ENCODE results near the gene C1orf122.

Gene C1orf122

DNA sequence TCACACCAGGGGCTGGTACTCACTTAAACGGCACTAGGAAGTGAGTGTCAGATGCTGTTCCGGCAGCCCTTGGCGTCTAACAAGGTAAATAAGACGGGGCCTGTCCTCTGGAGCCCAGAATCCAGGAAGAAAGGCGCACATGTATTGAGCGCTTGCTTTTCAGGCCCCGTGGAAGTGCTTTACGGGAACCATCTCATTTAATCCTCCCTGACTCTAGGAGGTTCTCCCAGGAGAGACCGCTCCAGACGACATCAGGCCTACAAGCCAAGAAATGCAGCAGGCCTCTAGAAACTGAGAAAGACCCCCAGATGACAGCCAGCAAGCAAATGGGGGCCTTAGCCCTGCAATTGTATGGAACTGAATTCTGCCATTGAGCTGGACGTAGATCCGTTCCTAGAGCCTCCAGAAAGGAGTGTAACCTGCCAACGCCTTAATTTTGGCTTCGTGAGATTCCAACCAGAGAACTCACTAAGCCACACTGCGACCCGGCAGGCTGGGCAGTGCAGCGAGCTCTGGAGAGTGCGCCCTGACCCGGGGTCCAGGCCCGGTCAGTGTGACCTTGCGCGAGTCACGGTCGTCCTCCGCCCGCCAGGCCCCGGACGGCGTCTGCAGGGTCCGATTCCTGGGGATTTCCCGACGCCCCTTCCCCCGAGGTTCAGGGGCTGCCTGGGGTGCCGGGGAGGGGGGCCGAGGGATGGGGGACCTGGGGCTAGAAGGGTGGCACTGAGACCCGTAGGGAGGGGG, 14.5 kb upstream of the C1orf122 start:
- Mint-ChIP-seq H3K27me3 (peaks cover 66% of the 10 kb centered on the region), H3K27ac (no peak overlapping the region), H3K4me1 (ENCODE audit: low read depth) (peaks cover 27% of the 10 kb centered on the region), H3K4me3 (peak overlapping the region; percentile 30), H3K36me3 (ENCODE audit: low read depth) (no peaks in the 10 kb centered on the region), H3K9me3 (no peaks in the 10 kb centered on the region)
- intact Hi-C loops (cut with micrococcal nuclease): no loop called here

DNA sequence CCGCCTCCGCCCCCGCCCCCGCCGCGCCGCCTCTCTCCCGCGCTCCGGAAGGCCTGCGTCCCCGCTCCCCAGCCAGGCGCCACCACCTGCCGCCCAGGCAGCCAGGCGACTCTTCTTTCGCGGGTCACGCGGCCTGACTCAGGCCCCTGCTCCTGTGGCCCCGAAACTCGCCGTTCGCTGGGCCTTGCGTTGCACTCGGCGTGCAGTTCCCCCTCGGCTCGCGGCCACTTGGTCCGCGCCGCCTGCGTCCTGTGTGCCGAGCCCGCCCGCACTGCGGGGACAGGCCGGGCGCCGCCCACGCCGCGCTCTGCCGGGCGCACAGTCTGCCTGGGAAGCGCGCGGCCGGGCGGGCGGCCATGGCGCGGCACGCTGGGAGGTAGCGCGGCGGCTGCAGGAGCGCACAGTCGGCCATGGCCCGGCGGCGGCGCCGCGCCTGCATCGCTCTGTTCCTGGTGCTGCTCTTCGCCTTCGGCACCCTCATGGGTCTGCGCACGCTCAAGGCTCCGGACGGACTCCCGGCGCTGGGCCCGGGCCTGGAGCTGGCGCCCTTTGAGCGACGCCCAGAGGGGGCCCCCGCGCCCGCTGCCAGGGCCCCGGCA, 13.7 kb upstream of the C1orf122 start, which contains the start of gene MANEAL:
TSS of gene MANEAL (plus strand) at position 75 of the 599 bp plus-strand sequence. CDS start at position 411, 336 bp downstream.
- Mint-ChIP-seq H3K4me1 (ENCODE audit: low read depth) (peaks cover 27% of the 10 kb centered on the region), H3K4me3 (peak within 1 kb of the TSS; percentile 80), H3K27ac (no peak within 1 kb of the TSS), H3K9me3 (no peaks in the 10 kb centered on the region), H3K36me3 (ENCODE audit: low read depth) (peaks cover 2% of the 10 kb centered on the region), H3K27me3 (peaks cover 59% of the 10 kb centered on the region)
- intact Hi-C loops (cut with micrococcal nuclease): no loop called here

- no peaks in the 10 kb centered on the region for H3K9me3 Mint-ChIP-seq
- H3K36me3 Mint-ChIP-seq (ENCODE audit: low read depth): peaks cover 10% of the 10 kb centered on the region
- H3K27ac Mint-ChIP-seq: no peak overlapping the region
- peaks cover 27% of the 10 kb centered on the region for H3K4me1 Mint-ChIP-seq (ENCODE audit: low read depth)
- peaks cover 56% of the 10 kb centered on the region for H3K27me3 Mint-ChIP-seq
- peak overlapping the region; percentile 62 for H3K4me3 Mint-ChIP-seq
- intact Hi-C loops (cut with micrococcal nuclease): no loop called here
Measured at GRCh38 chr1:37794372-37795339, 12.9 kb upstream of the C1orf122 start.

GRCh38 chr1:37795340-37796125, 12.1 kb upstream of the C1orf122 start:
- peaks cover 34% of the 10 kb centered on the region for H3K4me1 Mint-ChIP-seq (ENCODE audit: low read depth)
- H3K4me3 Mint-ChIP-seq: no peak overlapping the region
- no peak overlapping the region for H3K27ac Mint-ChIP-seq
- H3K9me3 Mint-ChIP-seq: no peaks in the 10 kb centered on the region
- H3K36me3 Mint-ChIP-seq (ENCODE audit: low read depth): peaks cover 17% of the 10 kb centered on the region
- intact Hi-C loops (cut with micrococcal nuclease): no loop called here
- peaks cover 47% of the 10 kb centered on the region for H3K27me3 Mint-ChIP-seq

DNA sequence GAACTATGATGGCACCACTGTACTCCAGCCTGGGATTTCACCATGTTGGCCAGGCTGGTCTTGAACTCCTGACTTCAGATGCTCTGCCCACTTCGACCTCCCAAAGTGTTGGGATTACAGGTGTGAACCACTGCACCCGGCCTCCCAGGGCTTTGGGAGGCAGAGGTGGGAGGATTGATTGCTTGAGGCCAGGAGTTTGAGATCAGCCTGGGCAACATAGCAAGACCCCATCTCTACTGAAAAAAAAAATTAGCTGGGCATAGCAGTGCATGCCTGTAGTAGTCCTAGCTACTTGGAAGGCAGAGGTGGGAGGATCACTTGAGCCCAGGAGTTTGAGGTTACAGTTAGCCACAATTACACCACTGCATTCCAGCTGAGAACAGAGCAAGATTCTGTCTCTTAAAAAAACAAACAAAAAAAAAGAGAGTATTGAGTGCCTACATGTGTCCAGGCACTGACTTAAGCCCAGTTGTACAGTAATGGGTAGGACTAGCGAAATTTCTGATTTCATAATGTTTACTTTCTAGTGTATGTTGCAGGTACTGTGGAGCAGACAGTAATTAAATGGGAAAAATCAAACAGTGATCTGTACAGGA, 9.7 kb upstream of the C1orf122 start:
- no peak overlapping the region for H3K4me3 Mint-ChIP-seq
- H3K27ac Mint-ChIP-seq: no peak overlapping the region
- peaks cover 35% of the 10 kb centered on the region for H3K36me3 Mint-ChIP-seq (ENCODE audit: low read depth)
- H3K4me1 Mint-ChIP-seq (ENCODE audit: low read depth): peaks cover 38% of the 10 kb centered on the region
- intact Hi-C loops (cut with micrococcal nuclease): no loop called here
- H3K27me3 Mint-ChIP-seq: peaks cover 27% of the 10 kb centered on the region
- no peaks in the 10 kb centered on the region for H3K9me3 Mint-ChIP-seq

- Mint-ChIP-seq H3K4me1 (ENCODE audit: low read depth) (peaks cover 17% of the 10 kb centered on the region), H3K27ac (no peak overlapping the region), H3K9me3 (no peaks in the 10 kb centered on the region), H3K4me3 (no peak overlapping the region), H3K27me3 (no peaks in the 10 kb centered on the region), H3K36me3 (ENCODE audit: low read depth) (peaks cover 78% of the 10 kb centered on the region)
- intact Hi-C loops (cut with micrococcal nuclease): loop anchor here (10.0 kb wide), 1 partner anchor 192 kb away; the partner anchor contains the start of gene SF3A3
Measured at GRCh38 chr1:37802439-37802838, 5.2 kb upstream of the C1orf122 start.

DNA sequence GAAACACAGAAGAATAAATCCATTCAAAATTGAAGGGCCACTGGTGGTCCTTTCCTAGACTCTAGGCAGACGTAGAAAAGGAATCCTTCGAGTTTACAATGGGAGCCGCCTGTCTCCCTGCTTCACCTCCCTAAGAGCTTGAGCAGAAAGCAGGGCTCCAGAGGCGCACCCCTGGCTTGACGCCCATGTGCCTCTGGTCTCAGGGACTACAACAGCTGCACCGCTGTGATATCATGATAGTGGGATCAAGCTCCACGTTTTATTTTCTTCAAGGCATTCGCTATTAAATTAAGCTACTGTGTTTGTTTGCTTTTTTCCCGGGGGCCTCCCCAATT, 403 bp upstream of the C1orf122 start:
- Mint-ChIP-seq H3K9me3 (no peaks in the 10 kb centered on the region), H3K27me3 (no peaks in the 10 kb centered on the region), H3K4me1 (ENCODE audit: low read depth) (peaks cover 38% of the 10 kb centered on the region), H3K4me3 (peak overlapping the region; percentile 85), H3K36me3 (ENCODE audit: low read depth) (peaks cover 74% of the 10 kb centered on the region), H3K27ac (peak overlapping the region; percentile 94)
- intact Hi-C loops (cut with micrococcal nuclease): loop anchor here (5.0 to 10.0 kb wide), 2 partner anchors 188 to 210 kb away; partner anchors contain the start of genes GNL2 and SF3A3

GRCh38 chr1:37808369-37809319, 1.1 kb downstream of the C1orf122 start:
- intact Hi-C loops (cut with micrococcal nuclease): loop anchor here (2.0 to 10.0 kb wide), 3 partner anchors 50 to 211 kb away; partner anchors contain the start of genes GNL2, MTF1 and SF3A3
- Mint-ChIP-seq H3K4me1 (ENCODE audit: low read depth) (peaks cover 49% of the 10 kb centered on the region), H3K27me3 (no peaks in the 10 kb centered on the region)

DNA sequence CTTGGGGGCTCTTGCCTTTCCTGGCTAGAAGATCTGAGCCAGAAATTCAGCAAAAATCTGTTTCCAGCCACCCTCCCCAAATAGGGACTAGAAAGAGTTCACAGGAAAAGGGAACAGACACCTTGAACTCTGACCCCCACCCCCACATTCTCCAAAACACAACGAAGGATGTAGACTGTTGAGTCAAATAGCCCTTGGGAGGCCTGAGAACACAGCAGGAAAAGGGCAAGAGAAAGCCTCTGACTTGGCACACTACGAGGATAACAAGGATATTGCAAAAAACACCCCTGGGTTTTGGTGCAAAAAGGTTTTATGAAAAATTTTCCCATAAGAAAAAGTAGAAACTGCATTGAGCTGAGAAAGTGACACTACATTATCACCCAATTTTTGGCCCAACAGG, 2.4 kb downstream of the C1orf122 start:
- peaks cover 61% of the 10 kb centered on the region for H3K4me1 Mint-ChIP-seq (ENCODE audit: low read depth)
- no peaks in the 10 kb centered on the region for H3K9me3 Mint-ChIP-seq
- intact Hi-C loops (cut with micrococcal nuclease): loop anchor here (2.0 to 10.0 kb wide), 4 partner anchors 49 to 213 kb away; partner anchors contain the start of genes CDCA8, GNL2, MTF1 and SF3A3
- peak overlapping the region; percentile 20 for H3K4me3 Mint-ChIP-seq
- H3K27ac Mint-ChIP-seq: peak overlapping the region; percentile 94
- H3K36me3 Mint-ChIP-seq (ENCODE audit: low read depth): peaks cover 67% of the 10 kb centered on the region
- no peaks in the 10 kb centered on the region for H3K27me3 Mint-ChIP-seq

More at GRCh38 chr1:37808369-37809319, 1.1 kb downstream of the C1orf122 start:
- Mint-ChIP-seq H3K36me3 (ENCODE audit: low read depth) (peaks cover 68% of the 10 kb centered on the region), H3K4me3 (peak overlapping the region; percentile 85), H3K9me3 (no peaks in the 10 kb centered on the region), H3K27ac (peak overlapping the region; percentile 94)

- Mint-ChIP-seq H3K4me3 (peak overlapping the region; percentile 13), H3K27ac (peak overlapping the region; percentile 94)
- intact Hi-C loops (cut with micrococcal nuclease): loop anchor here (5.0 kb wide), 1 partner anchor 119 kb away; the partner anchor contains the start of gene CDCA8
Measured at GRCh38 chr1:37811027-37811655, 3.6 kb downstream of the C1orf122 start.

DNA sequence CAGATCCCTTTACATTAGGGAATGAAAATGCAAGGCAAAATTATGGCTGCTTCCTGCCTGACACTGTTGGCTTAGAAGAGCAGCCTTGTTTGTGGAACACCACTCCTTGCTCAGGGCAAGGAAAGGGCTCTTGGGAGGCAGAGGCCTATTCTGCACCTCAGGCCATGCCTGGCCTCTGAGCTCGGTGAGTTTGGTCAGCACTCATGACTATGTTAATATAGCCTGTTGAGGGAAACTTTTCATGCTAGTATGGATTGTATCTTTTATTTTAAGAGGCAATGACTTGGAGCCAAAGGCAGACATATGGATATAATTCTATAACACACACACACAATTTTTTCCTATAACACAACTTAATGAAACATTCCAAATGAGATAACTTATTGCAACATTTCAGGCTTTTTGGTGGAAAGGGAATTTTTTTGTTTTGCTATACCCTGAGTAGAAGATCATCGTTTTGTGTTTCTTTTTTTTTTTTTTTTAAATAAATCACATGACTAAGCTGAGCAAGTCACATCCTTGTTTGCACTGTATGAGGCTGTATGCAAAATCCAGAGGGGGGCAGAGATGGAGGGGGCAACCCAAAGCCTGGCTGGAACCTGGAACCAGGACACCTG, 6.0 kb downstream of the C1orf122 start:
- intact Hi-C loops (cut with micrococcal nuclease): loop anchor here (5.0 kb wide), 1 partner anchor 121 kb away; the partner anchor contains the start of gene CDCA8
- no peaks in the 10 kb centered on the region for H3K9me3 Mint-ChIP-seq
- no peak overlapping the region for H3K27ac Mint-ChIP-seq
- peaks cover 55% of the 10 kb centered on the region for H3K4me1 Mint-ChIP-seq (ENCODE audit: low read depth)
- H3K4me3 Mint-ChIP-seq: no peak overlapping the region
- no peaks in the 10 kb centered on the region for H3K27me3 Mint-ChIP-seq
- H3K36me3 Mint-ChIP-seq (ENCODE audit: low read depth): peaks cover 70% of the 10 kb centered on the region

More at GRCh38 chr1:37811027-37811655, 3.6 kb downstream of the C1orf122 start:
- Mint-ChIP-seq H3K4me1 (ENCODE audit: low read depth) (peaks cover 61% of the 10 kb centered on the region), H3K36me3 (ENCODE audit: low read depth) (peaks cover 67% of the 10 kb centered on the region), H3K27me3 (no peaks in the 10 kb centered on the region), H3K9me3 (no peaks in the 10 kb centered on the region)
